HUES64 (cell line): ENCODE results near the gene PCDHA5.
"Not testable (repeated sequence)": the region's sequence is repeated elsewhere in the genome, so short reads cannot be mapped to it uniquely, and the experiment has no call there.

Source experiments
- H3K27ac ChIP-seq: 2 replicates; pipeline ENCODE4 v1.7.0; 2013; ENCODE audit warnings: low read depth, low read length, inconsistent platforms
- H3K27me3 ChIP-seq: 2 replicates; pipeline ENCODE4 v1.6.1; 2013; ENCODE audit warnings: mild to moderate bottlenecking, low read length; ENCODE audit not compliant: insufficient read depth
- H3K36me3 ChIP-seq: 2 replicates; pipeline ENCODE4 v1.6.1; 2013; ENCODE audit warnings: mild to moderate bottlenecking, low read length; ENCODE audit not compliant: insufficient read depth
- H3K4me1 ChIP-seq: 2 replicates; pipeline ENCODE4 v1.6.1; 2013; ENCODE audit warnings: mild to moderate bottlenecking, low read length, moderate library complexity; ENCODE audit not compliant: insufficient read depth
- H3K4me3 ChIP-seq: 2 replicates; pipeline ENCODE4 v1.5.1; 2013; ENCODE audit warnings: mild to moderate bottlenecking, low read length, moderate library complexity
- H3K9ac ChIP-seq: 2 replicates; pipeline ENCODE4 v1.6.1; 2013; ENCODE audit warnings: mild to moderate bottlenecking, low read depth, low read length
- H3K9me3 ChIP-seq: 2 replicates; pipeline ENCODE4 v1.6.1; 2013; ENCODE audit warnings: low read depth, low read length; ENCODE audit not compliant: insufficient read depth
- WGBS: fragments of 150-250, 120-280 bp; methylation state at CpG from one replicate; pipeline ENCODE4 v1.1.7; 2013; ENCODE audit warnings: missing lambda C conversion rate; 5-methylcytosine and 5-hydroxymethylcytosine counted together

Gene PCDHA5

GRCh38 chr5:140827704-140828361 lies 6.4 kb downstream of the PCDHA5 start, which contains the start of gene PCDHA6:
PCDHA6 (plus strand) TSS chr5:140827960; CDS start chr5:140828092, 132 bp downstream.
- no peak within 1 kb of the TSS for H3K27ac ChIP-seq
- 96% methylated on average over 27 of the region's 27 CpGs for WGBS
- no peak within 1 kb of the TSS for H3K9ac ChIP-seq
- no peak within 1 kb of the TSS for H3K4me3 ChIP-seq
- no peaks in the 10 kb centered on the region for H3K27me3 ChIP-seq
- no peaks in the 10 kb centered on the region for H3K4me1 ChIP-seq
- H3K36me3 ChIP-seq: no peaks in the 10 kb centered on the region
- H3K9me3 ChIP-seq: no peaks in the 10 kb centered on the region

GRCh38 chr5:140828362-140828737 lies 6.9 kb downstream of the PCDHA5 start:
- Histone ChIP-seq H3K9ac (no peak overlapping the region), H3K27me3 (no peaks in the 10 kb centered on the region), H3K27ac (no peak overlapping the region), H3K4me1 (no peaks in the 10 kb centered on the region), H3K36me3 (no peaks in the 10 kb centered on the region), H3K4me3 (no peak overlapping the region), H3K9me3 (no peaks in the 10 kb centered on the region)
- WGBS: 95% methylated on average over 18 of the region's 18 CpGs

- not testable (repeated sequence) for H3K36me3 ChIP-seq, H3K27me3 ChIP-seq, H3K4me1 ChIP-seq, H3K4me3 ChIP-seq, H3K9ac ChIP-seq, H3K9me3 ChIP-seq, H3K27ac ChIP-seq
- WGBS: 96% methylated on average over 106 of the region's 106 CpGs
Measured at GRCh38 chr5:140829511-140830501, 8.4 kb downstream of the PCDHA5 start.

GRCh38 chr5:140833993-140834392 lies 12.6 kb downstream of the PCDHA5 start, which contains the start of gene PCDHA7:
PCDHA7 (plus strand) TSS chr5:140834269; CDS start chr5:140834384, 115 bp downstream.
- Histone ChIP-seq H3K4me1 (no peaks in the 10 kb centered on the region), H3K27ac (no peak within 1 kb of the TSS), H3K27me3 (no peaks in the 10 kb centered on the region), H3K9me3 (no peaks in the 10 kb centered on the region), H3K4me3 (peak within 1 kb of the TSS; percentile 29; the same call in 1 of the 2 replicates), H3K36me3 (no peaks in the 10 kb centered on the region), H3K9ac (no peak within 1 kb of the TSS)
- 87% methylated on average over 8 of the region's 8 CpGs for WGBS

GRCh38 chr5:140834439-140835008 lies 13.1 kb downstream of the PCDHA5 start:
- WGBS: 94% methylated on average over 26 of the region's 38 CpGs
- not testable (repeated sequence) for H3K9ac ChIP-seq, H3K9me3 ChIP-seq, H3K27ac ChIP-seq, H3K36me3 ChIP-seq, H3K4me1 ChIP-seq, H3K27me3 ChIP-seq
- H3K4me3 ChIP-seq: peak overlapping the region; percentile 29; the same call in 1 of the 2 replicates

- H3K4me3 ChIP-seq: no peak overlapping the region
- 97% methylated on average over 103 of the region's 103 CpGs for WGBS
- H3K9ac ChIP-seq: no peak overlapping the region
- H3K9me3 ChIP-seq: no peaks in the 10 kb centered on the region
- H3K27ac ChIP-seq: no peak overlapping the region
- H3K4me1 ChIP-seq: no peaks in the 10 kb centered on the region
- H3K36me3 ChIP-seq: no peaks in the 10 kb centered on the region
- H3K27me3 ChIP-seq: no peaks in the 10 kb centered on the region
Measured at GRCh38 chr5:140835622-140836510, 14.5 kb downstream of the PCDHA5 start.

- Histone ChIP-seq H3K4me3 (peak within 1 kb of the TSS; percentile 35), H3K27me3 (no peaks in the 10 kb centered on the region), H3K9ac (no peak within 1 kb of the TSS)
Measured at GRCh38 chr5:140840978-140841962, 19.9 kb downstream of the PCDHA5 start, which contains the start of gene PCDHA8. PCDHA8 (plus strand) TSS chr5:140841187; CDS start chr5:140841322, 135 bp downstream.

GRCh38 chr5:140842798-140843733 lies 21.7 kb downstream of the PCDHA5 start:
- Histone ChIP-seq H3K9ac (no peak overlapping the region), H3K36me3 (no peaks in the 10 kb centered on the region), H3K9me3 (no peaks in the 10 kb centered on the region), H3K27ac (no peak overlapping the region), H3K4me3 (no peak overlapping the region), H3K4me1 (no peaks in the 10 kb centered on the region), H3K27me3 (no peaks in the 10 kb centered on the region)
- 97% methylated on average over 87 of the region's 87 CpGs for WGBS

More at GRCh38 chr5:140840978-140841962, 19.9 kb downstream of the PCDHA5 start, which contains the start of gene PCDHA8:
- H3K4me1 ChIP-seq: no peaks in the 10 kb centered on the region
- H3K27ac ChIP-seq: no peak within 1 kb of the TSS
- H3K9me3 ChIP-seq: no peaks in the 10 kb centered on the region
- no peaks in the 10 kb centered on the region for H3K36me3 ChIP-seq
- WGBS: 85% methylated on average over 46 of the region's 47 CpGs
